Right lobe of liver (tissue), 6 donors: ENCODE results near the gene RNF157. TPM values are rescaled to one million over a fixed set of nuclear protein-coding genes. Genes with fewer than 3 reads are reported as not detected.

Source experiments
- ATAC-seq, 4 donors: fragments of 200-7000 bp; cut with Tn5 transposase; one replicate each; pipeline ENCODE4 v1.9.1; 2020; ENCODE audit warnings: mild to moderate bottlenecking in 4 of 4, moderate library complexity in 4 of 4
- DNase-seq, 3 donors: peaks; one replicate each; pipeline ENCODE4 v3.0.0-alpha.2; 2020
- H3K27ac ChIP-seq, 3 donors: fragments of 200-600 bp; one replicate each; pipeline ENCODE4 v1.8.0; 2022
- H3K27me3 ChIP-seq, 2 donors: fragments of 200-600 bp; one replicate each; pipeline ENCODE4 v1.8.0; 2022
- H3K36me3 ChIP-seq, 4 donors: fragments of 200-600 bp; sonication (generic) in 1 of 4; one replicate each; pipeline versions ENCODE4 v1.5.1 to v1.8.0; 2017 to 2022; ENCODE audit warnings: control low read depth in 1 of 4
- H3K4me1 ChIP-seq, 4 donors: fragments of 200-600 bp; sonication (generic) in 1 of 4; one replicate each; pipeline versions ENCODE4 v1.5.1 to v1.8.0; 2017 to 2022; ENCODE audit warnings: control low read depth in 1 of 4
- H3K4me3 ChIP-seq, 3 donors: fragments of 200-600 bp; one replicate each; pipeline ENCODE4 v1.8.0; 2022
- H3K9me3 ChIP-seq, 4 donors: fragments of 200-600 bp; sonication (generic) in 1 of 4; one replicate each; pipeline versions ENCODE4 v1.5.1 to v1.8.0; 2017 to 2022; ENCODE audit warnings: control low read depth in 1 of 4
- POLR2A ChIP-seq: fragments of 450-650 bp; IDR thresholded peaks from one replicate; pipeline ENCODE4 v1.6.1; 2017; ENCODE audit warnings: antibody characterized with exemption, mild to moderate bottlenecking
- WGBS: methylation state at CpG from one replicate; pipeline ENCODE4 v1.1.6; 2018; ENCODE audit warnings: low coverage, low lambda C conversion rate; ENCODE audit not compliant: insufficient coverage; ENCODE audit errors: missing lambda C conversion rate; 5-methylcytosine and 5-hydroxymethylcytosine counted together
- intact Hi-C, 2 donors: fragments of 100-400 bp; cut with DNase I; formaldehyde crosslinking; loops; one replicate each; pipeline versions ENCODE4 v1.11.2 to v1.14.1; 2022
- total RNA-seq, 6 experiments: library from RNA; depleted of rRNA in 2 of 6; stranded (reverse); fragments of >200 nt in 2 of 6; fragmentation: NEBNext Ultra II Directional in 3 of 6; extraction: Animal tissue kit (Norgen Biotek cat#: 25700) in 3 of 6; gene quantifications; one replicate each; pipeline versions ENCODE4 v1.1.0 to v1.2.4, GENCODE V29; 2016 to 2023
- TF ChIP-seq, protein P1 (sequence below), 4 donors: fragments of 200-600 bp in 3 of 4; fragments of 450-650 bp in 1 of 4; IDR thresholded peaks; one replicate each; pipeline versions ENCODE4 v1.5.1 to v1.8.0; 2016 to 2022; ENCODE audit warnings: antibody characterized with exemption in 4 of 4, mild to moderate bottlenecking in 2 of 4
- donor health status: DM: no; HTN: yes; CAD: no.
- donor health status: DM: no; HTN: no; CAD: no.
- donor health status: DM: no; HTN: no; CAD: no.
- donor health status: DM: no; HTN: yes; CAD: no.
- donor health status: DM: no; HTN: yes; CAD: no.

RNF157 gene
- total RNA-seq, 6 experiments from 2014 or later: 0.39 to 14.5 (median 6.0) TPM

GRCh38 chr17:76131692-76132573 is 108.4 kb downstream of the RNF157 start:
- Histone ChIP-seq H3K4me1 (no peaks in the 10 kb centered on the region), H3K4me3 (no peak overlapping the region), H3K36me3 (no peaks in the 10 kb centered on the region), H3K9me3 (no peaks in the 10 kb centered on the region), H3K27ac (no peak overlapping the region), H3K27me3 (no peaks in the 10 kb centered on the region)
- TF ChIP-seq, protein P1, sequence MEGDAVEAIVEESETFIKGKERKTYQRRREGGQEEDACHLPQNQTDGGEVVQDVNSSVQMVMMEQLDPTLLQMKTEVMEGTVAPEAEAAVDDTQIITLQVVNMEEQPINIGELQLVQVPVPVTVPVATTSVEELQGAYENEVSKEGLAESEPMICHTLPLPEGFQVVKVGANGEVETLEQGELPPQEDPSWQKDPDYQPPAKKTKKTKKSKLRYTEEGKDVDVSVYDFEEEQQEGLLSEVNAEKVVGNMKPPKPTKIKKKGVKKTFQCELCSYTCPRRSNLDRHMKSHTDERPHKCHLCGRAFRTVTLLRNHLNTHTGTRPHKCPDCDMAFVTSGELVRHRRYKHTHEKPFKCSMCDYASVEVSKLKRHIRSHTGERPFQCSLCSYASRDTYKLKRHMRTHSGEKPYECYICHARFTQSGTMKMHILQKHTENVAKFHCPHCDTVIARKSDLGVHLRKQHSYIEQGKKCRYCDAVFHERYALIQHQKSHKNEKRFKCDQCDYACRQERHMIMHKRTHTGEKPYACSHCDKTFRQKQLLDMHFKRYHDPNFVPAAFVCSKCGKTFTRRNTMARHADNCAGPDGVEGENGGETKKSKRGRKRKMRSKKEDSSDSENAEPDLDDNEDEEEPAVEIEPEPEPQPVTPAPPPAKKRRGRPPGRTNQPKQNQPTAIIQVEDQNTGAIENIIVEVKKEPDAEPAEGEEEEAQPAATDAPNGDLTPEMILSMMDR (IDR thresholded peaks at IDR 0.05): no peak
- TF ChIP-seq POLR2A: no peak
- intact Hi-C loops: no loop called here
- DNase-seq (no peak), ATAC-seq (no peak)
- WGBS: 73% methylated on average over 2 of the region's 21 CpGs

DNA sequence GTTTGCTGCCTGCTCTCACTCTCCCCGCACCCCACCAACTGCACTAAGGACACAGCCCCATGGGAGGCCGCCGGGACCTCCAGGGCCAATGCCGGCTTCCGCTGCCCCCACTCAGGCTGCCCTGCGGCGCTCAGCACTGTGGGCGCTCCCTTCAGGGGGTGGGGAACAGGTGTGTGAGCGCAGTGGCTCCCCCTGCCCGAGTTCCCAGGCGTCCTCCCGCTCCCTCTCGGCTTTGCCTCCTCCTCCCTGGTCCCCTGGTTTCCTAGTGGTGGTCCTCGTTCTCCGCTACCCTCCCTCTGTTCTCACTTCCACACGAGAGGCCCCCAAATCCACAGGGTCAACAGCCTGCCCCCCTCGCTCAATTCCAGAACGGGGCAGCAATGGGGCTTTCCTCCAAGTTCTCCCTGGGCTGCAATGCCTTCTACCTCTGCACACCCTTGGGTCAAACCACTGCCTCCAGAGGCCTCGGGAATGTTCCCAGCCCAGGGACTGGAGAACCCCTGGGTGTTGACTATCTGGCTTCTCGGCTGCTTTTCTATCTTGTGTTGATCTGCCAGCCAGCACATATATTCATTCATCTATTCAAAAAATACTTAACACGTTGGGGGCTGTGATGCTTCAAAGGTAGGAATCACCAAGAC is 109.1 kb downstream of the RNF157 start:
- Histone ChIP-seq H3K9me3 (no peaks in the 10 kb centered on the region), H3K4me1 (no peaks in the 10 kb centered on the region), H3K27me3 (no peaks in the 10 kb centered on the region), H3K4me3 (no peak overlapping the region), H3K27ac (no peak overlapping the region), H3K36me3 (no peaks in the 10 kb centered on the region)
- no peak for DNase-seq
- ATAC-seq: peak in 1 of 4 donors; percentile 11
- intact Hi-C loops: no loop called here
- WGBS: 84% methylated on average over 16 of the region's 21 CpGs
- TF ChIP-seq, protein P1 (IDR thresholded peaks at IDR 0.05): no peak
- no peak for TF ChIP-seq POLR2A

DNA sequence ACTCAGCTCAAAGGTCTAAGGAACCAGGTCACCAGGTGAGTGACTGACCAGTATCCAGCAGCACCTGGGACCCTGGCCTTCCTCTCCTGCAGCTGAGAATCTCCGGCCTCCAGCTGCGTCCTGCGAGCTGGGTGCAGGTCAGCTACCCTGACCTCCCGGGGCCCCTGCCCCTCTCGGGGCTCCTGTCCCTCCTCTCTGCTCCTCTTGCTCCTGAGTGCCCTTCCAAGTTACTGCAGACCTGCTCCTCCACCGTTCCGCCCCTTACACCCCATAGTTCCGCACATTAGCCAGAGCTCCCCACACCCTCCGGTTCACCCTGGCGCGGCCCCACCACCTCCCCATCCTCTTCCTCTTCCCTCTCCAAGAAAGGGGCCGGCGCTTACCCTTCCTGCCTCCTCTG is 109.8 kb downstream of the RNF157 start:
- Histone ChIP-seq H3K4me1 (no peaks in the 10 kb centered on the region), H3K9me3 (no peaks in the 10 kb centered on the region), H3K4me3 (no peak overlapping the region), H3K27ac (no peak overlapping the region), H3K36me3 (no peaks in the 10 kb centered on the region), H3K27me3 (no peaks in the 10 kb centered on the region)
- peak in 3 of 4 donors; percentile 6 to 10 (median 7) for ATAC-seq
- intact Hi-C loops: no loop called here
- 57% methylated on average over 11 of the region's 13 CpGs for WGBS
- TF ChIP-seq POLR2A: no peak
- TF ChIP-seq, protein P1 (IDR thresholded peaks at IDR 0.05): no peak
- no peak for DNase-seq

GRCh38 chr17:76125922-76126321 is 114.4 kb downstream of the RNF157 start:
- intact Hi-C loops: loop anchor here in 1 of 2 donors (10.0 kb wide), 1 partner anchor 49 kb away; no protein-coding TSS in a partner anchor
- Histone ChIP-seq H3K36me3 (no peaks in the 10 kb centered on the region), H3K27me3 (no peaks in the 10 kb centered on the region), H3K9me3 (no peaks in the 10 kb centered on the region), H3K27ac (no peak overlapping the region), H3K4me3 (no peak overlapping the region), H3K4me1 (peaks cover 0 to 3% (median 0%) of the 10 kb centered on the region in 4 donors)
- ATAC-seq (no peak), DNase-seq (no peak)
- TF ChIP-seq POLR2A: no peak
- TF ChIP-seq, protein P1 (IDR thresholded peaks at IDR 0.05): no peak
- 89% methylated on average over 1 of the region's 1 CpG for WGBS
